ENCODE measurements around the gene LUZP2.
"Not testable (repeated sequence)": the region's sequence is repeated elsewhere in the genome, so short reads cannot be mapped to it uniquely, and the experiment has no call there.

LUZP2 gene

DNA sequence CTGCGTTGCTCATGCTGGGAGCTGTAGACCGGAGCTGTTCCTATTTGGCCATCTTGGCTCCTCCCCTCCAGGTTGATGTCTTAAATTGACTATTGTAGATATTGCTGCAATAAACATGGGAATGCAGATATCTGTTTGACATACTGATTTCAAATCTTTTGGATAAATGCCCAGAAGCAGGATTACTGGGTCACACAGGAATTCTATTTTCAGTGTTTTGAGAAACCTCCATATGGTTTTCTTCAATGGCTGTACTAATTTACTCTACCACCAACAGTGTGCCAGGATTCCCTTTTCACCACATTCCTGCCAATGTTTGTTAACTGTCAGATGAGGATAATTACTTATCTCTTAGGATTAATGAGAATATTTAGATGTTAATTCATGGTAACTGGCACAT is 467.0 kb downstream of the LUZP2 start:
- H3K27me3 ChIP-seq (ENCODE audit: low read length): no peaks in the 10 kb centered on the region
- TF ChIP-seq, protein P1, sequence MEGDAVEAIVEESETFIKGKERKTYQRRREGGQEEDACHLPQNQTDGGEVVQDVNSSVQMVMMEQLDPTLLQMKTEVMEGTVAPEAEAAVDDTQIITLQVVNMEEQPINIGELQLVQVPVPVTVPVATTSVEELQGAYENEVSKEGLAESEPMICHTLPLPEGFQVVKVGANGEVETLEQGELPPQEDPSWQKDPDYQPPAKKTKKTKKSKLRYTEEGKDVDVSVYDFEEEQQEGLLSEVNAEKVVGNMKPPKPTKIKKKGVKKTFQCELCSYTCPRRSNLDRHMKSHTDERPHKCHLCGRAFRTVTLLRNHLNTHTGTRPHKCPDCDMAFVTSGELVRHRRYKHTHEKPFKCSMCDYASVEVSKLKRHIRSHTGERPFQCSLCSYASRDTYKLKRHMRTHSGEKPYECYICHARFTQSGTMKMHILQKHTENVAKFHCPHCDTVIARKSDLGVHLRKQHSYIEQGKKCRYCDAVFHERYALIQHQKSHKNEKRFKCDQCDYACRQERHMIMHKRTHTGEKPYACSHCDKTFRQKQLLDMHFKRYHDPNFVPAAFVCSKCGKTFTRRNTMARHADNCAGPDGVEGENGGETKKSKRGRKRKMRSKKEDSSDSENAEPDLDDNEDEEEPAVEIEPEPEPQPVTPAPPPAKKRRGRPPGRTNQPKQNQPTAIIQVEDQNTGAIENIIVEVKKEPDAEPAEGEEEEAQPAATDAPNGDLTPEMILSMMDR (IDR thresholded peaks at IDR 0.05; ENCODE audit: insufficient read depth, low read length, poor library complexity, severe bottlenecking): no peak
- no peaks in the 10 kb centered on the region for H3K79me2 ChIP-seq (ENCODE audit: insufficient read depth, low read length)
- H2AFZ ChIP-seq (ENCODE audit: low read depth, low read length, severe bottlenecking): no peak overlapping the region
- no peaks in the 10 kb centered on the region for H4K20me1 ChIP-seq (ENCODE audit: low read depth, low read length)
- H3K36me3 ChIP-seq (ENCODE audit: low read length): no peaks in the 10 kb centered on the region; the same call in 1 of the 2 replicates
- no peaks in the 10 kb centered on the region for H3K9me3 ChIP-seq (ENCODE audit: insufficient read depth, low read length)
- H3K27ac ChIP-seq (ENCODE audit: low read depth, low read length): no peak overlapping the region
- no peak overlapping the region for H3K4me3 ChIP-seq (ENCODE audit: insufficient read depth, low read length, poor library complexity, severe bottlenecking)
- no peaks in the 10 kb centered on the region for H3F3A ChIP-seq (ENCODE audit: insufficient read depth)
- H3K4me2 ChIP-seq (ENCODE audit: low read depth, low read length, poor library complexity, severe bottlenecking): no peak overlapping the region
- H3K9me2 ChIP-seq (replicated peaks; ENCODE audit: insufficient read depth, low read length): no peaks in the 10 kb centered on the region
- no peak overlapping the region for H3K9ac ChIP-seq (ENCODE audit: low read length)

DNA sequence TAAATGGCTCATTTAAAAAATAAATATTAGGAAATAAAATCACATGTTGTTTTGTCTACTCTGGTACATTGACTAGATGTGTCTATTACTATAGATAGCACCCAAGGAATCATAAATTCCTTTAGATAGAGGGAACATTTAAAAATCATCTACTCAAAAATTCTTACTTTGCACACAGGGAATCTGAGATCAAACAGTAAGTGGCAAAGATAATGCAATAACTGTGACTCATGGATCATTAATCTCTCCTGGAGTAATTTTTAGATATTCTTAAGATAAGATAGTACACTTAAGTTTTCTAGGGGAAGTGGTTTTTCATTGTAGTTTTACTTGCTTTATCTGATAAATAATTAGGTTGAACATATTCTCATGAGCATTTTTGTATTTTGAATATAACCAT is 468.9 kb downstream of the LUZP2 start:
- no peaks in the 10 kb centered on the region for H3K79me2 ChIP-seq (ENCODE audit: insufficient read depth, low read length)
- no peak overlapping the region for H3K4me2 ChIP-seq (ENCODE audit: low read depth, low read length, poor library complexity, severe bottlenecking)
- H3F3A ChIP-seq (ENCODE audit: insufficient read depth): no peaks in the 10 kb centered on the region
- H3K27me3 ChIP-seq (ENCODE audit: low read length): no peaks in the 10 kb centered on the region
- no peaks in the 10 kb centered on the region; the same call in 1 of the 2 replicates for H3K36me3 ChIP-seq (ENCODE audit: low read length)
- H3K9ac ChIP-seq (ENCODE audit: low read length): no peak overlapping the region
- no peaks in the 10 kb centered on the region for H4K20me1 ChIP-seq (ENCODE audit: low read depth, low read length)
- no peak overlapping the region for H3K27ac ChIP-seq (ENCODE audit: low read depth, low read length)
- no peak overlapping the region for H2AFZ ChIP-seq (ENCODE audit: low read depth, low read length, severe bottlenecking)
- no peak for TF ChIP-seq EZH2phosphoT487 (conservative IDR thresholded peaks at IDR 0.05; ENCODE audit: low read length)
- TF ChIP-seq, protein P1 (IDR thresholded peaks at IDR 0.05; ENCODE audit: insufficient read depth, low read length, poor library complexity, severe bottlenecking): no peak
- H3K4me3 ChIP-seq (ENCODE audit: insufficient read depth, low read length, poor library complexity, severe bottlenecking): no peak overlapping the region
- H3K9me3 ChIP-seq (ENCODE audit: insufficient read depth, low read length): no peaks in the 10 kb centered on the region
- no peaks in the 10 kb centered on the region for H3K9me2 ChIP-seq (replicated peaks; ENCODE audit: insufficient read depth, low read length)

DNA sequence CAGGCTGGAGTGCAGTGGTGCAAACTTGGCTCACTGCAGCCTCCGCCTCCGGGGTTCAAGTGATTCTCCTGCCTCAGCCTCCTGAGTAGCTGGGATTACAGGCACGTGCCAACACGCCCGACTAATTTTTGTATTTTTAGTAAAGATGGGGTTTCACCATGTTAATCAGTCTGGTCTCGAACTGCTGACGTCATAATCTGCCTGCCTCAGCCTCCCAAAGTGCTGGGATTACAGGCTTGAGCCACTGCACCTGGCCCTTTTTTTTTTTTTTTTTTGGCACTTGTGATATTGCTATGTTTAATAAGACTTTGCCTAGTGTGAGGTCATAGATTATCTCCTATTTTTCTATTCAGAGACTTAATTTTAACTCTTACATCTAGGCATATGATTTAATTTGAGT is 497.1 kb downstream of the LUZP2 start:
- H3K9ac ChIP-seq (ENCODE audit: low read length); H3K9me2 ChIP-seq (replicated peaks; ENCODE audit: insufficient read depth, low read length); H3K79me2 ChIP-seq (ENCODE audit: insufficient read depth, low read length); H3K4me3 ChIP-seq (ENCODE audit: insufficient read depth, low read length, poor library complexity, severe bottlenecking); H3K4me2 ChIP-seq (ENCODE audit: low read depth, low read length, poor library complexity, severe bottlenecking); H3K27me3 ChIP-seq (ENCODE audit: low read length); H3K9me3 ChIP-seq (ENCODE audit: insufficient read depth, low read length); H3K36me3 ChIP-seq (ENCODE audit: low read length); H3F3A ChIP-seq (ENCODE audit: insufficient read depth); H4K20me1 ChIP-seq (ENCODE audit: low read depth, low read length); H3K27ac ChIP-seq (ENCODE audit: low read depth, low read length): not testable (repeated sequence)
- H2AFZ ChIP-seq (ENCODE audit: low read depth, low read length, severe bottlenecking): peak overlapping the region; percentile 73

DNA sequence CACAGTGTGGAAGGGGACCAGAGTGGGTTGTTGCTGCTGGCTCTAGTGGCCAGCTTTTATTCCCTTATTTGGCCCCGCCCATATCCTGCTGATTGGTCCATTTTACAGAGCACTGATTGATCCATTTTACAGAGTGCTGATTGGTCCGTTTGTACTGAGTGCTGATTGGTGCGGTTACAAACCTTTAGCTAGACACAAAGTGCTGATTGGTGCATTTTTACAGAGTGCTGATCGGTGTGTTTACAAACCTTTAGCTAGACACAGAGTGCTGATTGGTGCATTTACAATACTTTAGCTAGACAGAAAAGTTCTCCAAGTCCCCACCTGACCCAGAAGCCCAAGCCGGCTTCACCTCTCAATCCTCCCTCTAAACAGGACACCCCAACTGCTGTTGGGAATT is 503.1 kb downstream of the LUZP2 start:
- H3K9ac ChIP-seq (ENCODE audit: low read length); H3K27ac ChIP-seq (ENCODE audit: low read depth, low read length): not testable (repeated sequence)

More for the DNA sequence above, 503.1 kb downstream of the LUZP2 start:
- H3K36me3 ChIP-seq (ENCODE audit: low read length); H3K79me2 ChIP-seq (ENCODE audit: insufficient read depth, low read length); H3K4me2 ChIP-seq (ENCODE audit: low read depth, low read length, poor library complexity, severe bottlenecking); H3K9me2 ChIP-seq (replicated peaks; ENCODE audit: insufficient read depth, low read length); H3K27me3 ChIP-seq (ENCODE audit: low read length); H3K9me3 ChIP-seq (ENCODE audit: insufficient read depth, low read length); H4K20me1 ChIP-seq (ENCODE audit: low read depth, low read length); H3F3A ChIP-seq (ENCODE audit: insufficient read depth); H3K4me3 ChIP-seq (ENCODE audit: insufficient read depth, low read length, poor library complexity, severe bottlenecking): not testable (repeated sequence)
- peak overlapping the region; percentile 11 for H2AFZ ChIP-seq (ENCODE audit: low read depth, low read length, severe bottlenecking)
